Central memory CD8-positive, alpha-beta T cell (primary cell): Measurements from ENCODE around the gene NFIA.

Experiments
- ATAC-seq: fragments of 150-1000 bp; cut with Tn5 transposase; replicated peaks from 2 replicates; pipeline ENCODE4 v1.10.0; 2022; ENCODE audit warnings: mild to moderate bottlenecking, moderate FRiP score, moderate number of reproducible peaks; ENCODE audit not compliant: poor library complexity, severe bottlenecking; ENCODE audit errors: extremely low read depth
- DNase-seq, 2 donors: peaks; one replicate each; pipeline ENCODE4 v3.0.0; 2021; ENCODE audit warnings: low spot score in 2 of 2
- H3K27ac Mint-ChIP-seq: one replicate; pipeline ENCODE4 v1.8.0; 2022; ENCODE audit warnings: low read depth, mild to moderate bottlenecking, moderate library complexity, mixed read lengths
- H3K27me3 Mint-ChIP-seq: one replicate; pipeline ENCODE4 v1.8.0; 2022; ENCODE audit warnings: mixed read lengths
- H3K36me3 Mint-ChIP-seq: one replicate; pipeline ENCODE4 v1.8.0; 2022; ENCODE audit warnings: mild to moderate bottlenecking, moderate library complexity, mixed read lengths; ENCODE audit not compliant: insufficient read depth
- H3K4me1 Mint-ChIP-seq: one replicate; pipeline ENCODE4 v1.8.0; 2022; ENCODE audit warnings: mixed read lengths
- H3K4me3 Mint-ChIP-seq: one replicate; pipeline ENCODE4 v1.8.0; 2022; ENCODE audit warnings: mild to moderate bottlenecking, moderate library complexity, mixed read lengths
- H3K9me3 Mint-ChIP-seq: one replicate; pipeline ENCODE4 v1.8.0; 2022; ENCODE audit warnings: mixed read lengths

NFIA gene

GRCh38 chr1:61289232-61290098 lies 207.1 kb downstream of the NFIA start:
- ATAC-seq = no peak
- H3K27me3 Mint-ChIP-seq = no peaks in the 10 kb centered on the region
- no peaks in the 10 kb centered on the region for H3K9me3 Mint-ChIP-seq
- DNase-seq = no peak
- no peaks in the 10 kb centered on the region for H3K4me1 Mint-ChIP-seq
- no peak overlapping the region for H3K4me3 Mint-ChIP-seq
- H3K36me3 Mint-ChIP-seq = peaks cover 2% of the 10 kb centered on the region
- H3K27ac Mint-ChIP-seq = no peak overlapping the region

- no peaks in the 10 kb centered on the region for H3K4me1 Mint-ChIP-seq
- H3K9me3 Mint-ChIP-seq = no peaks in the 10 kb centered on the region
- peaks cover 2% of the 10 kb centered on the region for H3K36me3 Mint-ChIP-seq
- H3K27me3 Mint-ChIP-seq = no peaks in the 10 kb centered on the region
- no peak overlapping the region for H3K27ac Mint-ChIP-seq
- DNase-seq (no peak), ATAC-seq (no peak)
- H3K4me3 Mint-ChIP-seq = no peak overlapping the region
Observed at GRCh38 chr1:61290525-61290924, 208.2 kb downstream of the NFIA start.

- Mint-ChIP-seq H3K4me3 (no peak overlapping the region), H3K4me1 (no peaks in the 10 kb centered on the region), H3K27ac (no peak overlapping the region), H3K27me3 (no peaks in the 10 kb centered on the region), H3K36me3 (peaks cover 2% of the 10 kb centered on the region), H3K9me3 (no peaks in the 10 kb centered on the region)
- DNase-seq (no peak), ATAC-seq (no peak)
Observed at GRCh38 chr1:61293197-61293596, 210.8 kb downstream of the NFIA start.

- Mint-ChIP-seq H3K36me3 (peaks cover 2% of the 10 kb centered on the region), H3K9me3 (no peaks in the 10 kb centered on the region), H3K4me1 (no peaks in the 10 kb centered on the region), H3K27me3 (no peaks in the 10 kb centered on the region), H3K4me3 (no peak overlapping the region), H3K27ac (no peak overlapping the region)
- DNase-seq = no peak
- no peak for ATAC-seq
Observed at GRCh38 chr1:61293986-61294504, 211.7 kb downstream of the NFIA start.

- Mint-ChIP-seq H3K4me3 (no peak overlapping the region), H3K27me3 (no peaks in the 10 kb centered on the region), H3K4me1 (no peaks in the 10 kb centered on the region), H3K36me3 (no peaks in the 10 kb centered on the region), H3K9me3 (no peaks in the 10 kb centered on the region), H3K27ac (no peak overlapping the region)
- ATAC-seq (no peak), DNase-seq (no peak)
Observed at GRCh38 chr1:61294930-61295329, 212.6 kb downstream of the NFIA start.

- DNase-seq (no peak), ATAC-seq (no peak)
- Mint-ChIP-seq H3K4me3 (no peak overlapping the region), H3K36me3 (no peaks in the 10 kb centered on the region), H3K9me3 (no peaks in the 10 kb centered on the region), H3K4me1 (no peaks in the 10 kb centered on the region), H3K27ac (no peak overlapping the region), H3K27me3 (no peaks in the 10 kb centered on the region)
Observed at GRCh38 chr1:61295818-61296537, 213.6 kb downstream of the NFIA start.

- Mint-ChIP-seq H3K27me3 (no peaks in the 10 kb centered on the region), H3K36me3 (no peaks in the 10 kb centered on the region), H3K4me3 (no peak overlapping the region), H3K9me3 (no peaks in the 10 kb centered on the region), H3K4me1 (no peaks in the 10 kb centered on the region), H3K27ac (no peak overlapping the region)
- ATAC-seq (no peak), DNase-seq (no peak)
Observed at GRCh38 chr1:61297887-61298286, 215.5 kb downstream of the NFIA start.

- Mint-ChIP-seq H3K27me3 (no peaks in the 10 kb centered on the region), H3K9me3 (no peaks in the 10 kb centered on the region), H3K4me1 (no peaks in the 10 kb centered on the region), H3K4me3 (no peak overlapping the region), H3K36me3 (no peaks in the 10 kb centered on the region), H3K27ac (no peak overlapping the region)
- no peak for ATAC-seq
- DNase-seq = no peak
Observed at GRCh38 chr1:61299463-61299862, 217.1 kb downstream of the NFIA start.

GRCh38 chr1:61300899-61301298 lies 218.5 kb downstream of the NFIA start:
- Mint-ChIP-seq H3K4me3 (no peak overlapping the region), H3K27ac (no peak overlapping the region)
- no peak for ATAC-seq

GRCh38 chr1:61301824-61302657 lies 219.7 kb downstream of the NFIA start:
- Mint-ChIP-seq H3K27ac (no peak overlapping the region), H3K27me3 (no peaks in the 10 kb centered on the region), H3K4me3 (no peak overlapping the region), H3K36me3 (no peaks in the 10 kb centered on the region), H3K4me1 (no peaks in the 10 kb centered on the region), H3K9me3 (no peaks in the 10 kb centered on the region)
- ATAC-seq (peak; percentile 24), DNase-seq (no peak)

More at GRCh38 chr1:61300899-61301298, 218.5 kb downstream of the NFIA start:
- DNase-seq = no peak
- Mint-ChIP-seq H3K27me3 (no peaks in the 10 kb centered on the region), H3K36me3 (no peaks in the 10 kb centered on the region), H3K9me3 (no peaks in the 10 kb centered on the region), H3K4me1 (no peaks in the 10 kb centered on the region)

GRCh38 chr1:61307422-61308142 lies 225.2 kb downstream of the NFIA start:
- H3K36me3 Mint-ChIP-seq = peaks cover 1% of the 10 kb centered on the region
- ATAC-seq = no peak
- H3K9me3 Mint-ChIP-seq = no peaks in the 10 kb centered on the region
- no peaks in the 10 kb centered on the region for H3K4me1 Mint-ChIP-seq
- H3K27ac Mint-ChIP-seq = no peak overlapping the region
- no peaks in the 10 kb centered on the region for H3K27me3 Mint-ChIP-seq
- no peak for DNase-seq
- no peak overlapping the region for H3K4me3 Mint-ChIP-seq

- no peaks in the 10 kb centered on the region for H3K4me1 Mint-ChIP-seq
- ATAC-seq = no peak
- no peak overlapping the region for H3K27ac Mint-ChIP-seq
- H3K27me3 Mint-ChIP-seq = no peaks in the 10 kb centered on the region
- no peak for DNase-seq
- no peaks in the 10 kb centered on the region for H3K9me3 Mint-ChIP-seq
- H3K4me3 Mint-ChIP-seq = no peak overlapping the region
- H3K36me3 Mint-ChIP-seq = peaks cover 1% of the 10 kb centered on the region
Observed at GRCh38 chr1:61310057-61310456, 227.7 kb downstream of the NFIA start.
